HepG2 (cell line): ENCODE data around the gene DOCK11.

Experiments
- ARHGAP35 ChIP-seq: sonication (generic); formaldehyde crosslinking; IDR thresholded peaks from 2 replicates; pipeline ENCODE4 v1.9.0; 2022; ENCODE audit warnings: mild to moderate bottlenecking, inconsistent platforms, moderate library complexity, missing genetic modification reagents, borderline replicate concordance
- ARID3A ChIP-seq: IDR thresholded peaks from 2 replicates; pipeline ENCODE4 v1.6.1; 2012; ENCODE audit warnings: low read depth, low read length, improper control_type of control experiment
- CTCF ChIP-seq: sonication (generic); formaldehyde crosslinking; IDR thresholded peaks from 2 replicates; pipeline ENCODE4 v1.5.0; 2020; ENCODE audit warnings: mild to moderate bottlenecking, missing genetic modification reagents, moderate library complexity
- DNMT1 ChIP-seq: sonication (generic); formaldehyde crosslinking; IDR thresholded peaks from 2 replicates; pipeline ENCODE4 v1.5.1; 2020; ENCODE audit warnings: mild to moderate bottlenecking, missing genetic modification reagents
- EZH2 ChIP-seq: conservative IDR thresholded peaks from 2 replicates; pipeline ENCODE4 v1.6.1; 2012; ENCODE audit warnings: mild to moderate bottlenecking, low read depth, low read length, moderate library complexity
- FOXJ3 ChIP-seq: sonication (generic); formaldehyde crosslinking; IDR thresholded peaks from 2 replicates; pipeline ENCODE4 v1.4.0; 2020; ENCODE audit warnings: missing genetic modification reagents, mild to moderate bottlenecking, borderline replicate concordance
- MAFK ChIP-seq, 2 experiments: IDR thresholded peaks in 1 of 2; conservative IDR thresholded peaks in 1 of 2; 2 replicates each; pipeline ENCODE4 v1.6.1; 2011; ENCODE audit warnings: improper control_type of control experiment in 2 of 2, low read length in 2 of 2
- NR2C2 ChIP-seq: sonication (generic); formaldehyde crosslinking; IDR thresholded peaks from 2 replicates; pipeline ENCODE4 v1.4.0; 2020; ENCODE audit warnings: missing genetic modification reagents, mild to moderate bottlenecking, moderate library complexity, borderline replicate concordance
- POLR2A ChIP-seq, 2 experiments: IDR thresholded peaks; 2 replicates each; pipeline ENCODE4 v1.6.1; 2011; ENCODE audit warnings: low read depth in 2 of 2, low read length in 2 of 2, mild to moderate bottlenecking in 1 of 2, moderate library complexity in 1 of 2; ENCODE audit not compliant: insufficient read depth in 1 of 2
- POLR2AphosphoS5 ChIP-seq: IDR thresholded peaks from 2 replicates; pipeline ENCODE4 v1.6.1; 2012; ENCODE audit warnings: low read depth, low read length
- SNAPC5 ChIP-seq: sonication (generic); formaldehyde crosslinking; IDR thresholded peaks from 2 replicates; pipeline ENCODE4 v1.8.1; 2023; ENCODE audit warnings: mild to moderate bottlenecking, missing genetic modification reagents, borderline replicate concordance
- ZFP1 ChIP-seq: IDR thresholded peaks from 2 replicates; pipeline ENCODE4 v1.6.1; 2016
- ZNF10 ChIP-seq: sonication (generic); formaldehyde crosslinking; IDR thresholded peaks from 2 replicates; pipeline ENCODE4 v1.4.0; 2020; ENCODE audit warnings: mild to moderate bottlenecking, low read depth, missing genetic modification reagents, borderline replicate concordance

GRCh38 chrX:118571836-118572235 lies 76.2 kb downstream of the DOCK11 start:
- TF ChIP-seq ZNF10 (CRISPR knock-in tag) (no peak), SNAPC5 (no peak), CTCF (CRISPR knock-in tag) (no peak), POLR2A (IDR thresholded peaks at IDR 0.05; ENCODE audit: insufficient read depth in 1 of 2, low read depth in 2 of 2, low read length in 2 of 2) (no peak), POLR2AphosphoS5 (no peak), ZFP1 (CRISPR knock-in tag) (no peak), MAFK (conservative IDR thresholded peaks at IDR 0.05 in 1 of 2, IDR thresholded peaks at IDR 0.05 in 1 of 2; ENCODE audit: low read length in 2 of 2) (no peak), ARHGAP35 (CRISPR knock-in tag) (no peak), DNMT1 (CRISPR knock-in tag) (no peak), FOXJ3 (CRISPR knock-in tag) (no peak), EZH2 (no peak), ARID3A (no peak), NR2C2 (no peak)
